ENCODE measurements around the gene FAM241A.

- TF ChIP-seq POLR2A (IDR thresholded peaks at IDR 0.05; ENCODE audit: low read length) (no peak), ESRRA (IDR thresholded peaks at IDR 0.05; ENCODE audit: borderline replicate concordance, low read length) (no peak), BCL3 (IDR thresholded peaks at IDR 0.05) (no peak), PHF8 (IDR thresholded peaks at IDR 0.05; ENCODE audit: borderline replicate concordance, low read depth) (no peak), ZFP36 (IDR thresholded peaks at IDR 0.05; ENCODE audit: borderline replicate concordance, partially characterized antibody) (no peak), RFX5 (IDR thresholded peaks at IDR 0.05) (no peak), CHD2 (IDR thresholded peaks at IDR 0.05; ENCODE audit: low read length, partially characterized antibody) (no peak), MYC (IDR thresholded peaks at IDR 0.05; ENCODE audit: borderline replicate concordance, low read length) (no peak), KDM1A (IDR thresholded peaks at IDR 0.05; ENCODE audit: low read depth) (no peak)
- TF ChIP-seq, protein P1, sequence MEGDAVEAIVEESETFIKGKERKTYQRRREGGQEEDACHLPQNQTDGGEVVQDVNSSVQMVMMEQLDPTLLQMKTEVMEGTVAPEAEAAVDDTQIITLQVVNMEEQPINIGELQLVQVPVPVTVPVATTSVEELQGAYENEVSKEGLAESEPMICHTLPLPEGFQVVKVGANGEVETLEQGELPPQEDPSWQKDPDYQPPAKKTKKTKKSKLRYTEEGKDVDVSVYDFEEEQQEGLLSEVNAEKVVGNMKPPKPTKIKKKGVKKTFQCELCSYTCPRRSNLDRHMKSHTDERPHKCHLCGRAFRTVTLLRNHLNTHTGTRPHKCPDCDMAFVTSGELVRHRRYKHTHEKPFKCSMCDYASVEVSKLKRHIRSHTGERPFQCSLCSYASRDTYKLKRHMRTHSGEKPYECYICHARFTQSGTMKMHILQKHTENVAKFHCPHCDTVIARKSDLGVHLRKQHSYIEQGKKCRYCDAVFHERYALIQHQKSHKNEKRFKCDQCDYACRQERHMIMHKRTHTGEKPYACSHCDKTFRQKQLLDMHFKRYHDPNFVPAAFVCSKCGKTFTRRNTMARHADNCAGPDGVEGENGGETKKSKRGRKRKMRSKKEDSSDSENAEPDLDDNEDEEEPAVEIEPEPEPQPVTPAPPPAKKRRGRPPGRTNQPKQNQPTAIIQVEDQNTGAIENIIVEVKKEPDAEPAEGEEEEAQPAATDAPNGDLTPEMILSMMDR (IDR thresholded peaks at IDR 0.05), result no peak
Measured at GRCh38 chr4:112185740-112186670, 40.8 kb downstream of the FAM241A start.

Data from A549 (cell line).